Effector memory CD4-positive, alpha-beta T cell (primary cell): ENCODE results near the gene TOMT.

Experiments used
- DNase-seq, 3 donors: peaks; one replicate each; pipeline ENCODE4 v3.0.0-alpha.2; 2020
- H3K27ac ChIP-seq: 2 replicates; pipeline ENCODE4 v1.7.0; 2013; ENCODE audit warnings: mild to moderate bottlenecking, low read length, moderate library complexity; ENCODE audit not compliant: insufficient read depth, poor library complexity, severe bottlenecking
- H3K27me3 ChIP-seq: replicated peaks from 2 replicates; pipeline ENCODE4 v1.7.0; 2013; ENCODE audit warnings: mild to moderate bottlenecking, low read length; ENCODE audit not compliant: insufficient read depth, control insufficient read depth, poor library complexity, severe bottlenecking
- H3K36me3 ChIP-seq: 2 replicates; pipeline ENCODE4 v1.7.0; 2013; ENCODE audit warnings: mild to moderate bottlenecking, low read length, moderate library complexity; ENCODE audit not compliant: control insufficient read depth, insufficient read depth
- H3K4me1 ChIP-seq: 2 replicates; pipeline ENCODE4 v1.7.0; 2013; ENCODE audit warnings: low read length, mild to moderate bottlenecking; ENCODE audit not compliant: control insufficient read depth, insufficient read depth, poor library complexity, severe bottlenecking
- H3K4me3 ChIP-seq: 2 replicates; pipeline ENCODE4 v1.7.0; 2013; ENCODE audit warnings: low read length, low read depth, mild to moderate bottlenecking; ENCODE audit not compliant: insufficient read depth, poor library complexity, severe bottlenecking
- H3K9me3 ChIP-seq: 2 replicates; pipeline ENCODE4 v1.7.0; 2013; ENCODE audit warnings: mild to moderate bottlenecking, low read length, moderate library complexity; ENCODE audit not compliant: control insufficient read depth

TOMT gene

DNA sequence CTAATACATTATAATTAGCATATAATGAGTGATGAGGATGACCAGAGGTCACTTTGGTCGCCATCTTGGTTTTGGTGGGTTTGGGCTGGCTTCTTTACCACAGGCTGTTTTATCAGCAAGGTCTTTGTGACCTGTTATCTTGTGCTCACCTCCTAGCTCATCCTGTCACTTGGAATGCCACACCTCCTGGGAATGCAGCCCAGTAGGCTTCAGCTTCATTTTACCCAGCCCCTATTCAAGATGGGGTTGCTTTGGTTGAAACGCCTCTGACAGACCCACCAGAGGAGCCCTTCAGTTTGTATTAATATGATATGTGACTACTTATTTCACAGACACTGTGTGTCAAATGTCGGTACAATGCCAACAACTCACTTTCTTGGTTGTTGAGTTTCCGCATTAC, 50.0 kb downstream of the TOMT start:
- no peaks in the 10 kb centered on the region for H3K4me1 ChIP-seq
- H3K9me3 ChIP-seq, result no peaks in the 10 kb centered on the region
- H3K27me3 ChIP-seq, result peaks cover 4% of the 10 kb centered on the region
- H3K27ac ChIP-seq, result no peak overlapping the region
- H3K4me3 ChIP-seq, result no peak overlapping the region
- no peaks in the 10 kb centered on the region for H3K36me3 ChIP-seq
- DNase-seq, result no peak

DNA sequence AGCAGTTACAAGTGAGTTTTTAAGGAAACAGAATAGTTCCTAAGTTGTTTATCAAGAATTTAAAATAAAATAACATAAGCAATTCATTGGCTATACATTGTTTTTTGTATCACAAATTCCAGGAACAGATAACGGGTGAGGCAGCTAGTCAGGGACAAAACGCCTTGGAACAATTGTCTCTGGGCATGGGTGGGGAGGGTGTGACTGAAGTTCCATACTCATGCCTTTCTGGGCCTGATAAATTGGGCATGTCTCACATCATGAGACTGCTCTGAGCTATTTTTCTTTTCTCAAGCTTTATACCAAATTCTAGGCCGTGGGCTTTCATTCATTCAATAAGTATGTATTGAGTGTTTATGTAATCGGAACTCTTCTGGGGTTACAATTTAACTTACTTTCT, 51.4 kb downstream of the TOMT start:
- Histone ChIP-seq H3K9me3 (no peaks in the 10 kb centered on the region), H3K27me3 (peaks cover 4% of the 10 kb centered on the region), H3K4me1 (no peaks in the 10 kb centered on the region), H3K4me3 (no peak overlapping the region), H3K36me3 (no peaks in the 10 kb centered on the region), H3K27ac (no peak overlapping the region)
- DNase-seq, result no peak
